A375 (cell line): ENCODE results near the gene IZUMO3. TPM values are rescaled to one million over a fixed set of nuclear protein-coding genes. Genes with fewer than 3 reads are reported as not detected.

Experiments used
- total RNA-seq: library from RNA; depleted of rRNA; stranded (reverse); fragments of >200 nt; shearing (Covaris generic); gene quantifications from 2 replicates; pipeline ENCODE4 v1.2.3, GENCODE V29; 2014; rRNA removed

The IZUMO3 gene
- total RNA-seq: not detected in 2 replicates

GRCh38 chr9:24545847-24546522 lies at the start of gene IZUMO3:
IZUMO3 (minus strand) TSS chr9:24545897; CDS start chr9:24545649, 248 bp downstream.

